Mucosa of gallbladder (tissue), 1 donor: Measurements from ENCODE around the gene SLC30A10. TPM values are rescaled to one million over a fixed set of nuclear protein-coding genes. Genes with fewer than 3 reads are reported as not detected.
"Not testable (repeated sequence)": the region's sequence is repeated elsewhere in the genome, so short reads cannot be mapped to it uniquely, and the experiment has no call there.

Experiments
- DNase-seq: peaks from one replicate; pipeline ENCODE4 v3.0.0-alpha.2; 2020; ENCODE audit warnings: low spot score
- total RNA-seq: library from RNA; stranded (reverse); gene quantifications from one replicate; pipeline ENCODE4 v1.2.1, GENCODE V29; 2021
- donor health status: DM: no; HTN: no; CAD: no.

Gene SLC30A10
- total RNA-seq, 1 donor from 2014 or later, result 5.5 TPM

DNA sequence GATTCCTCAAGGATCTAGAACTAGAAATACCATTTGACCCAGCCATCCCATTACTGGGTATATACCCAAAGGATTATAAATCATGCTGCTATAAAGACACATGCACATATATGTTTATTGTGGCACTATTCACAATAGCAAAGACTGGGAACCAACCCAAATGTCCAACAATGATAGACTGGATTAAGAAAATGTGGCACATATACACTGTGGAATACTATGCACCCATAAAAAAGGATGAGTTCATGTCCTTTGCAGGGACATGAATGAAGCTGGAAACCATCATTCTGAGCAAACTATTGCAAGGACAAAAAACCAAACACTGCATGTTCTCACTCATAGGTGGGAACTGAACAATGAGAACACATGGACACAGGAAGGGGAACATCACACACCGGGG lies 36.1 kb downstream of the SLC30A10 start:
- DNase-seq, result not testable (repeated sequence)

DNA sequence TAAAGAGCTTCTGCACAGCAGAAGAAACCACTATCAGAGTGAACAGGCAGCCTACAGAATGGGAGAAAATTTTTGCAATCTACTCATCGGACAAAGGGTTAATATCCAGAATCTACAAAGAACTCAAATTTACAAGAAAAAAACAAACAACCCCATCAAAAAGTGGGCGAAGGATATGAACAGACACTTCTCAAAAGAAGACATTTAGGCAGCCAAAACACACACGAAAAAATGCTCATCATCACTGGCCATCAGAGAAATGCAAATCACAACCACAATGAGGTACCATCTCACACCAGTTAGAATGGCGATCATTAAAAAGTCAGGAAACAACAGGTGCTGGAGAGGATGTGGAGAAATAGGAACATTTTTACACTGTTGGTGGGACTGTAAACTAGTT lies 36.5 kb downstream of the SLC30A10 start:
- not testable (repeated sequence) for DNase-seq

DNA sequence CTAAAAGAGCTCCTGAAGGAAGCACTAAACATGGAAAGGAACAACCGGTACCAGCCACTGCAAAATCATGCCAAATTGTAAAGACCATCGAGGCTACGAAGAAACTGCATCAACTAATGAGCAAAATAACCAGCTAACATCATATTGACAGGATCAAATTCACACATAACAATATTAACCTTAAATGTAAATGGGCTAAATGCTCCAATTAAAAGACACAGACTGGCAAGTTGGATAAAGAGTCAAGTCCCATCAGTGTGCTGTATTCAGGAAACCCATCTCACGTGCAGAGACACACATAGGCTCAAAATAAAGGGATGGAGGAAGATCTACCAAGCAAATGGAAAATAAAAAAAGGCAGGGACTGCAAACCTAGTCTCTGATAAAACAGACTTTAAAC lies 39.7 kb downstream of the SLC30A10 start:
- not testable (repeated sequence) for DNase-seq

DNA sequence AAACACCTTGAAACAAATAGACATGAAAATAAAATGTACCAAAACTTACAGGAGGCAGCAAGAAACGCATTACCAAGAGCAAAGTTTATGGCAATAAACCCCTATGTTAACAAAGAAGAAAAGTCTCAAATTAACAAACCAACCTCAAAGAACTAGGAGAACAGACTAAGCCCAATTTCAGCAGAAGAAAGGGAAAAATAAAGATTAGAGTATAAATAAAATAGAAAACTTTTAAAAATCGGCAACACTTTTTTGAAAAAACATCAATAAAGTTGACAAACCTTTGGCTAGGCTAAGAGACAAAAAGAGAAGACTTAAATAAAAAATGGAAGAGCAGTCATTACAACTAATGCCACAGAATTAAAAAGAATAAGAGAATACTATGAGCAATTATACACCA lies 42.7 kb downstream of the SLC30A10 start:
- DNase-seq, result no peak

GRCh38 chr1:219883400-219884332 lies 44.7 kb downstream of the SLC30A10 start:
- no peak for DNase-seq

DNA sequence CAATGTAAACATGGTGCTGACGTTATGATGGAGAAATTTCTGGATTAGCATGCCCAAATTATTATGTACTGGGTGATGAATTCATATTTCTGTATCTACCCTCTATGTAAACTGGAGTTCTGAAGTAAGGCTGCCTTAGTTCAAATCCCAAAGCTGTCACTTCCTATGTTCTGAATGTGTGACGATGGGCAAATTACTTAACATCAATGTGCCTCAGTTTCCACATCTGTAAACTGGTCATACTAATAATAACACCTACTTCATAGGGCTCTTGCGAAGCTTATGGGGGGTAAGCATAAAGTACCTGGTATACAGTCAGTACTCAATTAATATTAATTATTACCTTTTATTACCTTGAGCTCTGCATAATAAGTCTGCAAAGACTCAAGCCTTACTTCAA lies 45.6 kb downstream of the SLC30A10 start:
- no peak for DNase-seq

DNA sequence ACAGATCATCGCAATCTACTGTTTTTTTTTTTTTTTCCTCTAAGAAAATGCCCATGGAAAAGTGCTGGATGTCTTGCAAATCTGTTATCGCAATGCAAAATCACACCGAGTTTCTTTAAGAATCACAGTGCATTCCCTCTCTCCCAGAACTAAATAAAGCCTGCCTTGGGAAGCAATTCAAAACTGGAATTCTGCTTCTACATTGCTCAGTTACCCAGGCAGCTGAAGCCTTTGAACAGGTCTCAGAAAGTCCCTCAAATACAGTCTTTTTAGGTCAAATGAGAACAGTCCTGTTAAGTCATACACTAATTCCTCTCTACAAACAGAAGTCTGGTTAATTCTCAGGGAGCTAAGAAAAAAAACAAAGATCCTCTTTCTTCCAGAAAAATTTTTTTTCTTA lies 46.3 kb downstream of the SLC30A10 start:
- no peak for DNase-seq

DNA sequence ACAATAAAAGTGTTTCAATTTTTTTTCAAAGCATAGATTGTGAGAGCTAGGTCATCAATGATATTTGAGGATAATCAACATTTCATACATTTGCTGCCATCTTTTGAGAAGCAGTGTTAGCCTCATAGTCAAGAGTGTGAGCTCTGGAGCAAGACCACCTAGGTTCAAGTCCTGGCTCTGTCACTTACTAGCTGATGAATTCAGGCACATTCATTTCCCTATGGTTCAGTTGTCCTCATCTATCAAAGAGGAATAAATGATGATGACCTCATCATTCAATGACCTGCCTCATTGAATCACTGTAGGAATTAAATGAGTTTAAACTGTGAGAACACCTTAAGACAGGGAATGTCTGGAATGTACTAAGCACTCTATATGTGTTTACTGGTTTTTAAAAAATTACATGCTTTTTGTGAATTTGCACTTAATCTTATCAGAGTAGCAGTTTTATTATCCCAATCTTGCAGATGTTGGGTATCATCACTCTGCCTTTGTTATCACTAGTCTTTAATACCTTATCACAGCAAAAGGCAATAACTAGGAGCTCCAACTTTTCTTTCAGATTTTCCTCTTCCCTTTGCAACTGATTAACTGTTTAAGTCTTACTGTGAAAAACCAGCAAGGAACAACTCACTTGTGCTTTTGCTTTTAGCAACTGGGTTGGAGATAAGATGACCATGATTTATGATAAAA lies 47.4 kb downstream of the SLC30A10 start:
- no peak for DNase-seq

DNA sequence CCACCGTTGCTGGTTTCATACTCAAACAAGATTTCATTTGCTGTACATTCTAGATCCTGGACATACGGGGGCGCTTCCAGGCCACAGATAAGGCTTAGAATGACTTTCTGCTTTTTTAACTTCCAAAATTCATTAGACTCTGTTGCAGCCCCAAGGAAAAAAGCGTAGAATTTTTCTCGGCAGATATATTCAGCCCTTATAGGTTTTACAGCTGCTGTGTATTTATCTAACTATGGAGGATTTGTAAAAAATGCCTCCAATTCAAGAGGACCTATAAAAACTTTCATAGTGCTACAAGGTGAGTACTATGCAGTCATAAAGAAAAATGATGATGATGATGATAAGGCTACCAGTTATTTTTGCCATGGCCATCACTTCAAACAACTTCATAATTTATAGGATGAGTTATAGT lies 51.6 kb downstream of the SLC30A10 start:
- DNase-seq, result no peak

GRCh38 chr1:219875860-219876259 lies 52.5 kb downstream of the SLC30A10 start:
- DNase-seq, result no peak

DNA sequence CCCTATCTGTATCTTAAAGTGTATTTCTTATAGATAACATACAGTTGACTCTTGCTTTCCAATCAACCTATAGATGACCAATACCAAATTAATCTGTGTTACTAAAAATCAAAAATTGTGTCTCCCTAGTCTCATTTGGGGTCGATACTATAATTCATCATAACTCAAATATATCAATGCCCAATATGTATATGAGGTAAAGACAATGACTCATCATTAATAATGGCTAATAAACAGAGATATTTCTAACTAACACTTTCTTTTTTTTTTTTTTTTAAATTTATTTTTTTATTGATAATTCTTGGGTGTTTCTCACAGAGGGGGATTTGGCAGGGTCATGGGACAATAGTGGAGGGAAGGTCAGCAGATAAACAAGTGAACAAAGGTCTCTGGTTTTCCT lies 55.8 kb downstream of the SLC30A10 start:
- DNase-seq, result not testable (repeated sequence)

DNA sequence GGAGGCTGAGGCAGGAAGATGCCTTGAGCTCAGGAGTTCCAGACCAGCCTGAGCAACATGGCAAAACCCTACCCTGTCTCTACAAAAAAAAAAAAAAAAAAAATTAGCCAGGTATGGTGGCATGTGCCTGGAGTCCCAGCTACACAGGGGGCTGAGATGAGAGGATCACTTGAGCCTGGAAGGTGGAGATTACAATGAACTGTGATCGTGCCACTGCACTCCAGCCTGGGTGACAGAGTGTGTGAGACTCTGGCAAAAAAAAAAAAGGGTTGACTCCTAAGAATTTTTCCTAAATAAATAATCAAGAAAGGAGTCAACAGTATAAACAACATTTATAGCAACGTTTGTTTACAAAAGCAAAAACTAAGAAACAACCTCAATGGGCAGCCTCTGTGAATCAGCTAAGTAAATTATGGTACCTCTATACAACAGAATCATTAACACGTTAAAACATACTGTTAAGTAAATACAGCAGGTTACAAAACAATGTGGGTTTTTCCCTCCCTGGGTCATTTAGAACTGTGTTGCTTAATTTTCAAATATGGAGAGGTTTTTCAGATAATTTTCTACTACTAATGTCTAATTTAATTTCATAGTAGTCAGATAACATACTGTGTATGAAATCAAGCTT lies 56.8 kb downstream of the SLC30A10 start:
- DNase-seq, result no peak

GRCh38 chr1:219868615-219869014 lies 59.7 kb downstream of the SLC30A10 start:
- not testable (repeated sequence) for DNase-seq

Other genes with a start within 250 kb of the SLC30A10 start
- 67.7 TPM for gene EPRS1, start 117.9 kb upstream of the SLC30A10 start, total RNA-seq
- 48.7 TPM for gene BPNT1, start 161.2 kb upstream of the SLC30A10 start, total RNA-seq
- gene IARS2, start 165.6 kb upstream of the SLC30A10 start, total RNA-seq, result 55.7 TPM